A549 (cell line): ENCODE data around the gene UBA52.

Source experiments
- CEBPB ChIP-seq, 2 experiments: fragments of >200 bp in 1 of 2; sonication (Bioruptor Twin) in 1 of 2; formaldehyde crosslinking in 1 of 2; IDR thresholded peaks; 2 replicates each; pipeline ENCODE4 v1.6.1; 2012 to 2016
- FOSB ChIP-seq: fragments of 250-450 bp; sonication (Bioruptor Pico); IDR thresholded peaks from 2 replicates; pipeline ENCODE4 v1.5.0; 2020; ENCODE audit warnings: mild to moderate bottlenecking, moderate library complexity
- RAD21 ChIP-seq, 2 experiments: fragments of >200 bp in 1 of 2; sonication (Bioruptor Twin) in 1 of 2; formaldehyde crosslinking in 1 of 2; IDR thresholded peaks in 1 of 2; conservative IDR thresholded peaks in 1 of 2; 2 replicates in 1 of 2; 3 replicates in 1 of 2; pipeline ENCODE4 v1.6.1; 2012 to 2018; ENCODE audit warnings: inconsistent platforms in 1 of 2
- RFX5 ChIP-seq: fragments of 450-650 bp; IDR thresholded peaks from 2 replicates; pipeline ENCODE4 v1.7.1; 2014; ENCODE audit warnings: antibody characterized with exemption, mild to moderate bottlenecking, moderate library complexity
- SMC3 ChIP-seq: fragments of >200 bp; sonication (Bioruptor Twin); formaldehyde crosslinking; IDR thresholded peaks from 3 replicates; pipeline ENCODE4 v1.6.1; 2018; ENCODE audit warnings: inconsistent platforms
- TF ChIP-seq, protein P1 (sequence below): fragments of >200 bp; sonication (Bioruptor Twin); formaldehyde crosslinking; IDR thresholded peaks from 3 replicates; pipeline ENCODE4 v1.5.1; 2016
- TF ChIP-seq, protein P2 (sequence below): fragments of 200-600 bp; sonication (generic); IDR thresholded peaks from 2 replicates; pipeline ENCODE4 v1.6.1; 2016; ENCODE audit warnings: antibody characterized with exemption, mild to moderate bottlenecking, moderate library complexity
- TF ChIP-seq, protein P3 (sequence below): fragments of >200 bp; sonication (Bioruptor Twin); formaldehyde crosslinking; IDR thresholded peaks from 3 replicates; pipeline ENCODE4 v1.6.1; 2016

DNA sequence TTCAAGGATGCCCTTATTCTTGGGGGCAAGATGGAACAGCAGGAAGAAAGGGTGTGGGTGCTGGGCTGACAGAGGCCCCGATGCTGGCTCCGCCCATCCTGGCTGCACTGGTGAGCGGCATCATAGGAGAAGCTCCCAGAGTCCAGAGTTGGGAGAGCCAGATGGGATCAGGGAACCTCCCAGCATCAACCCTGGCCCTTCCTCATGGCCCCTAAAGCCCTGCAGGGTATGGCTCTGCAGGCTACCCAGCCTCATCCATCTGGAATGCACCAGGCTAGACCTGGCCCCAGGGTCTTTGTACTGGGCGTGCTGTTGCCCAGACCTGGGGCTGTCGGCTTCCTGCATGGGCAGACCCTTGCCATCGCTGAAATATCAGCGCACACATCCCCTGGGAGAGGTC, 41.9 kb upstream of the UBA52 start:
- TF ChIP-seq, protein P1, sequence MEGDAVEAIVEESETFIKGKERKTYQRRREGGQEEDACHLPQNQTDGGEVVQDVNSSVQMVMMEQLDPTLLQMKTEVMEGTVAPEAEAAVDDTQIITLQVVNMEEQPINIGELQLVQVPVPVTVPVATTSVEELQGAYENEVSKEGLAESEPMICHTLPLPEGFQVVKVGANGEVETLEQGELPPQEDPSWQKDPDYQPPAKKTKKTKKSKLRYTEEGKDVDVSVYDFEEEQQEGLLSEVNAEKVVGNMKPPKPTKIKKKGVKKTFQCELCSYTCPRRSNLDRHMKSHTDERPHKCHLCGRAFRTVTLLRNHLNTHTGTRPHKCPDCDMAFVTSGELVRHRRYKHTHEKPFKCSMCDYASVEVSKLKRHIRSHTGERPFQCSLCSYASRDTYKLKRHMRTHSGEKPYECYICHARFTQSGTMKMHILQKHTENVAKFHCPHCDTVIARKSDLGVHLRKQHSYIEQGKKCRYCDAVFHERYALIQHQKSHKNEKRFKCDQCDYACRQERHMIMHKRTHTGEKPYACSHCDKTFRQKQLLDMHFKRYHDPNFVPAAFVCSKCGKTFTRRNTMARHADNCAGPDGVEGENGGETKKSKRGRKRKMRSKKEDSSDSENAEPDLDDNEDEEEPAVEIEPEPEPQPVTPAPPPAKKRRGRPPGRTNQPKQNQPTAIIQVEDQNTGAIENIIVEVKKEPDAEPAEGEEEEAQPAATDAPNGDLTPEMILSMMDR = no peak
- TF ChIP-seq RFX5 (no peak), SMC3 (no peak), RAD21 (conservative IDR thresholded peaks at IDR 0.05 in 1 of 2, IDR thresholded peaks at IDR 0.05 in 1 of 2) (no peak), CEBPB (IDR thresholded peaks at IDR 0.05) (no peak), FOSB (no peak)
- TF ChIP-seq, protein P2, sequence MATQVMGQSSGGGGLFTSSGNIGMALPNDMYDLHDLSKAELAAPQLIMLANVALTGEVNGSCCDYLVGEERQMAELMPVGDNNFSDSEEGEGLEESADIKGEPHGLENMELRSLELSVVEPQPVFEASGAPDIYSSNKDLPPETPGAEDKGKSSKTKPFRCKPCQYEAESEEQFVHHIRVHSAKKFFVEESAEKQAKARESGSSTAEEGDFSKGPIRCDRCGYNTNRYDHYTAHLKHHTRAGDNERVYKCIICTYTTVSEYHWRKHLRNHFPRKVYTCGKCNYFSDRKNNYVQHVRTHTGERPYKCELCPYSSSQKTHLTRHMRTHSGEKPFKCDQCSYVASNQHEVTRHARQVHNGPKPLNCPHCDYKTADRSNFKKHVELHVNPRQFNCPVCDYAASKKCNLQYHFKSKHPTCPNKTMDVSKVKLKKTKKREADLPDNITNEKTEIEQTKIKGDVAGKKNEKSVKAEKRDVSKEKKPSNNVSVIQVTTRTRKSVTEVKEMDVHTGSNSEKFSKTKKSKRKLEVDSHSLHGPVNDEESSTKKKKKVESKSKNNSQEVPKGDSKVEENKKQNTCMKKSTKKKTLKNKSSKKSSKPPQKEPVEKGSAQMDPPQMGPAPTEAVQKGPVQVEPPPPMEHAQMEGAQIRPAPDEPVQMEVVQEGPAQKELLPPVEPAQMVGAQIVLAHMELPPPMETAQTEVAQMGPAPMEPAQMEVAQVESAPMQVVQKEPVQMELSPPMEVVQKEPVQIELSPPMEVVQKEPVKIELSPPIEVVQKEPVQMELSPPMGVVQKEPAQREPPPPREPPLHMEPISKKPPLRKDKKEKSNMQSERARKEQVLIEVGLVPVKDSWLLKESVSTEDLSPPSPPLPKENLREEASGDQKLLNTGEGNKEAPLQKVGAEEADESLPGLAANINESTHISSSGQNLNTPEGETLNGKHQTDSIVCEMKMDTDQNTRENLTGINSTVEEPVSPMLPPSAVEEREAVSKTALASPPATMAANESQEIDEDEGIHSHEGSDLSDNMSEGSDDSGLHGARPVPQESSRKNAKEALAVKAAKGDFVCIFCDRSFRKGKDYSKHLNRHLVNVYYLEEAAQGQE = no peak
- TF ChIP-seq, protein P3, sequence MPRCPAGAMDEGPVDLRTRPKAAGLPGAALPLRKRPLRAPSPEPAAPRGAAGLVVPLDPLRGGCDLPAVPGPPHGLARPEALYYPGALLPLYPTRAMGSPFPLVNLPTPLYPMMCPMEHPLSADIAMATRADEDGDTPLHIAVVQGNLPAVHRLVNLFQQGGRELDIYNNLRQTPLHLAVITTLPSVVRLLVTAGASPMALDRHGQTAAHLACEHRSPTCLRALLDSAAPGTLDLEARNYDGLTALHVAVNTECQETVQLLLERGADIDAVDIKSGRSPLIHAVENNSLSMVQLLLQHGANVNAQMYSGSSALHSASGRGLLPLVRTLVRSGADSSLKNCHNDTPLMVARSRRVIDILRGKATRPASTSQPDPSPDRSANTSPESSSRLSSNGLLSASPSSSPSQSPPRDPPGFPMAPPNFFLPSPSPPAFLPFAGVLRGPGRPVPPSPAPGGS = no peak
